KMS-11 (cell line): ENCODE results near the gene TRIM49D1.
"Not testable (repeated sequence)": the region's sequence is repeated elsewhere in the genome, so short reads cannot be mapped to it uniquely, and the experiment has no call there.

Experiments used
- H2AFZ ChIP-seq: fragments of 200-600 bp; sonication (generic); 2 replicates; pipeline ENCODE4 v1.6.1; 2016; ENCODE audit warnings: antibody characterized with exemption, mixed run types, low read depth
- H3K27ac ChIP-seq: fragments of 200-600 bp; sonication (generic); 2 replicates; pipeline ENCODE4 v1.6.1; 2016; ENCODE audit warnings: mild to moderate bottlenecking, mixed run types
- H3K27me3 ChIP-seq: fragments of 200-600 bp; sonication (generic); 2 replicates; pipeline ENCODE4 v1.6.1; 2017; ENCODE audit warnings: mild to moderate bottlenecking, low read depth, mixed run types, moderate library complexity; ENCODE audit not compliant: insufficient read depth
- H3K36me3 ChIP-seq: fragments of 200-600 bp; sonication (generic); 2 replicates; pipeline ENCODE4 v1.6.1; 2017; ENCODE audit warnings: mild to moderate bottlenecking, mixed run types; ENCODE audit not compliant: insufficient read depth
- H3K4me1 ChIP-seq: fragments of 200-600 bp; sonication (generic); 2 replicates; pipeline ENCODE4 v1.6.1; 2016; ENCODE audit warnings: mild to moderate bottlenecking, low read depth, mixed run types; ENCODE audit not compliant: poor library complexity, severe bottlenecking
- H3K4me2 ChIP-seq: fragments of 200-600 bp; sonication (generic); 2 replicates; pipeline ENCODE4 v1.7.0; 2016; ENCODE audit warnings: mild to moderate bottlenecking, mixed run types
- H3K4me3 ChIP-seq: fragments of 200-600 bp; sonication (generic); IDR thresholded peaks from 2 replicates; pipeline ENCODE4 v1.6.1; 2017; ENCODE audit warnings: low read depth, low read length, mixed read lengths; ENCODE audit not compliant: insufficient read depth
- H3K79me2 ChIP-seq: fragments of 200-600 bp; sonication (generic); 2 replicates; pipeline ENCODE4 v1.6.1; 2016; ENCODE audit warnings: low read depth, mixed run types; ENCODE audit not compliant: insufficient read depth
- H3K9ac ChIP-seq: fragments of 200-600 bp; sonication (generic); 2 replicates; pipeline ENCODE4 v1.6.1; 2016; ENCODE audit warnings: mild to moderate bottlenecking, mixed run types
- H4K20me1 ChIP-seq: fragments of 200-600 bp; sonication (generic); 2 replicates; pipeline ENCODE4 v1.6.1; 2016; ENCODE audit warnings: mild to moderate bottlenecking, mixed run types; ENCODE audit not compliant: insufficient read depth
- CTCF ChIP-seq: fragments of 200-600 bp; sonication (generic); conservative IDR thresholded peaks from 2 replicates; pipeline ENCODE4 v1.6.1; 2017; ENCODE audit warnings: low read depth, mild to moderate bottlenecking, antibody characterized with exemption, low read length, moderate library complexity, mixed read lengths

The TRIM49D1 gene

GRCh38 chr11:89922195-89922660 is at the start of gene TRIM49D1:
TRIM49D1 (minus strand) TSS chr11:89922245; CDS start chr11:89917710, 4,535 bp downstream.
- Histone ChIP-seq H3K4me3 (no peak within 1 kb of the TSS), H3K79me2 (no peaks in the 10 kb centered on the region), H3K27me3 (no peaks in the 10 kb centered on the region), H3K36me3 (no peaks in the 10 kb centered on the region), H2AFZ (no peak within 1 kb of the TSS), H3K27ac (no peak within 1 kb of the TSS), H3K4me1 (no peaks in the 10 kb centered on the region), H3K4me2 (no peak within 1 kb of the TSS), H4K20me1 (no peaks in the 10 kb centered on the region), H3K9ac (no peak within 1 kb of the TSS)
- no peak for TF ChIP-seq CTCF

GRCh38 chr11:89965737-89966136 is 43.7 kb upstream of the TRIM49D1 start, which contains the start of gene TRIM64:
TRIM64 (plus strand) TSS chr11:89966037; CDS start chr11:89968504, 2,467 bp downstream.
- H2AFZ ChIP-seq, H3K27ac ChIP-seq, H3K36me3 ChIP-seq, H3K4me1 ChIP-seq, H3K4me2 ChIP-seq, H3K27me3 ChIP-seq, H3K79me2 ChIP-seq, H3K4me3 ChIP-seq, H4K20me1 ChIP-seq, H3K9ac ChIP-seq: not testable (repeated sequence)

GRCh38 chr11:89960833-89961232 is 38.8 kb upstream of the TRIM49D1 start:
- H4K20me1 ChIP-seq, H3K4me2 ChIP-seq, H3K4me3 ChIP-seq, H3K9ac ChIP-seq, H3K4me1 ChIP-seq, H3K27me3 ChIP-seq, H3K27ac ChIP-seq, H2AFZ ChIP-seq, H3K79me2 ChIP-seq, H3K36me3 ChIP-seq: not testable (repeated sequence)

GRCh38 chr11:89923764-89924163 is 1.7 kb upstream of the TRIM49D1 start, which contains the start of gene TRIM49D2:
TRIM49D2 (plus strand) TSS chr11:89924064; CDS start chr11:89926762, 2,698 bp downstream.
- H3K79me2 ChIP-seq, H3K4me2 ChIP-seq, H3K4me1 ChIP-seq, H3K27ac ChIP-seq, H3K27me3 ChIP-seq, H3K36me3 ChIP-seq, H3K9ac ChIP-seq, H2AFZ ChIP-seq, H3K4me3 ChIP-seq, H4K20me1 ChIP-seq: not testable (repeated sequence)

GRCh38 chr11:89900809-89901208 is 21.2 kb downstream of the TRIM49D1 start:
- H3K4me3 ChIP-seq, H3K27ac ChIP-seq: not testable (repeated sequence)

GRCh38 chr11:89893245-89893644 is 28.8 kb downstream of the TRIM49D1 start:
- not testable (repeated sequence) for H3K4me3 ChIP-seq, H3K4me1 ChIP-seq, H4K20me1 ChIP-seq, H3K27ac ChIP-seq, H3K36me3 ChIP-seq, H3K27me3 ChIP-seq, H2AFZ ChIP-seq, H3K79me2 ChIP-seq, H3K9ac ChIP-seq, H3K4me2 ChIP-seq

More at GRCh38 chr11:89900809-89901208, 21.2 kb downstream of the TRIM49D1 start:
- H2AFZ ChIP-seq, H3K36me3 ChIP-seq, H3K9ac ChIP-seq, H3K27me3 ChIP-seq, H3K4me2 ChIP-seq, H4K20me1 ChIP-seq, H3K4me1 ChIP-seq, H3K79me2 ChIP-seq: not testable (repeated sequence)

- not testable (repeated sequence) for H3K4me2 ChIP-seq, H3K4me3 ChIP-seq, H3K27me3 ChIP-seq, H3K4me1 ChIP-seq, H3K36me3 ChIP-seq, H4K20me1 ChIP-seq, H3K27ac ChIP-seq, H3K79me2 ChIP-seq, H2AFZ ChIP-seq, H3K9ac ChIP-seq
These were observed 44.5 kb downstream of the TRIM49D1 start for GRCh38 chr11:89877511-89877910.

- H3K79me2 ChIP-seq, H4K20me1 ChIP-seq, H3K4me1 ChIP-seq, H3K27ac ChIP-seq, H3K9ac ChIP-seq, H2AFZ ChIP-seq, H3K4me2 ChIP-seq, H3K36me3 ChIP-seq, H3K27me3 ChIP-seq, H3K4me3 ChIP-seq: not testable (repeated sequence)
These were observed 49.5 kb downstream of the TRIM49D1 start for GRCh38 chr11:89872588-89872987.

GRCh38 chr11:89865223-89865622 is 56.8 kb downstream of the TRIM49D1 start:
- not testable (repeated sequence) for H3K9ac ChIP-seq, H3K27me3 ChIP-seq, H3K27ac ChIP-seq, H3K79me2 ChIP-seq, H3K4me2 ChIP-seq, H3K4me3 ChIP-seq, H3K4me1 ChIP-seq, H4K20me1 ChIP-seq, H2AFZ ChIP-seq, H3K36me3 ChIP-seq
